Trophoblast cell (in vitro differentiated cells and primary cell): ENCODE data around the gene NDUFS5.
"Not testable (repeated sequence)": the region's sequence is repeated elsewhere in the genome, so short reads cannot be mapped to it uniquely, and the experiment has no call there.

Experiments used
- DNase-seq, 2 donors: peaks; one replicate each; pipeline ENCODE4 v3.0.0-alpha.2; 2016
- H2AFZ ChIP-seq: 2 replicates; pipeline ENCODE4 v1.6.1; 2013; ENCODE audit warnings: low read length, moderate library complexity, mild to moderate bottlenecking; ENCODE audit not compliant: insufficient read depth, poor library complexity
- H2AK5ac ChIP-seq: 2 replicates; pipeline ENCODE4 v1.6.1; 2013; ENCODE audit warnings: mild to moderate bottlenecking, low read length
- H2BK120ac ChIP-seq: 2 replicates; pipeline ENCODE4 v1.6.1; 2013; ENCODE audit warnings: low read length, mild to moderate bottlenecking, moderate library complexity; ENCODE audit not compliant: insufficient read depth, poor library complexity
- H2BK12ac ChIP-seq: 2 replicates; pipeline ENCODE4 v1.6.1; 2013; ENCODE audit warnings: mild to moderate bottlenecking, low read length, moderate library complexity
- H2BK5ac ChIP-seq: 2 replicates; pipeline ENCODE4 v1.6.1; 2013; ENCODE audit warnings: low read length, low read depth, moderate library complexity, mild to moderate bottlenecking; ENCODE audit not compliant: poor library complexity
- H3K14ac ChIP-seq: 2 replicates; pipeline ENCODE4 v1.6.1; 2013; ENCODE audit warnings: mild to moderate bottlenecking, low read length
- H3K18ac ChIP-seq: 2 replicates; pipeline ENCODE4 v1.6.1; 2013; ENCODE audit warnings: mild to moderate bottlenecking, low read length
- H3K23ac ChIP-seq: 2 replicates; pipeline ENCODE4 v1.6.1; 2013; ENCODE audit warnings: low read length
- H3K27ac ChIP-seq: 2 replicates; pipeline ENCODE4 v1.5.1; 2013; ENCODE audit warnings: low read depth, mild to moderate bottlenecking, inconsistent platforms, low read length, moderate library complexity
- H3K27me3 ChIP-seq: 2 replicates; pipeline ENCODE4 v1.6.1; 2013; ENCODE audit warnings: inconsistent platforms, mild to moderate bottlenecking, low read length, moderate library complexity; ENCODE audit not compliant: insufficient read depth
- H3K36me3 ChIP-seq, 2 experiments: 1 replicate in 1 of 2; 2 replicates in 1 of 2; pipeline ENCODE4 v1.6.1; 2013; ENCODE audit warnings: low read length in 2 of 2, mild to moderate bottlenecking in 2 of 2, moderate library complexity in 1 of 2; ENCODE audit not compliant: insufficient read depth in 2 of 2, control insufficient read depth in 1 of 2
- H3K4ac ChIP-seq: 2 replicates; pipeline ENCODE4 v1.6.1; 2013; ENCODE audit warnings: low read depth, mild to moderate bottlenecking, low read length, moderate library complexity
- H3K4me1 ChIP-seq, 2 experiments: 1 replicate in 1 of 2; 2 replicates in 1 of 2; pipeline ENCODE4 v1.6.1; 2013; ENCODE audit warnings: low read length in 2 of 2, mild to moderate bottlenecking in 2 of 2, moderate library complexity in 1 of 2; ENCODE audit not compliant: insufficient read depth in 2 of 2, control insufficient read depth in 1 of 2
- H3K4me2 ChIP-seq: 2 replicates; pipeline ENCODE4 v1.6.1; 2013; ENCODE audit warnings: inconsistent platforms, mild to moderate bottlenecking, low read length, moderate library complexity
- H3K4me3 ChIP-seq: 2 replicates; pipeline ENCODE4 v1.5.1; 2013; ENCODE audit warnings: mild to moderate bottlenecking, low read depth, low read length, inconsistent platforms
- H3K79me1 ChIP-seq: one replicate; pipeline ENCODE4 v1.6.1; 2013; ENCODE audit warnings: low read length
- H3K79me2 ChIP-seq: 2 replicates; pipeline ENCODE4 v1.6.1; 2013; ENCODE audit warnings: low read length, mild to moderate bottlenecking; ENCODE audit not compliant: control insufficient read depth, insufficient read depth, poor library complexity
- H3K9ac ChIP-seq: 2 replicates; pipeline ENCODE4 v1.6.1; 2013; ENCODE audit warnings: mild to moderate bottlenecking, low read length
- H3K9me3 ChIP-seq: 2 replicates; pipeline ENCODE4 v1.6.1; 2013; ENCODE audit warnings: low read depth, mild to moderate bottlenecking, control low read depth, inconsistent platforms, low read length; ENCODE audit not compliant: insufficient read depth
- H4K12ac ChIP-seq: 2 replicates; pipeline ENCODE4 v1.6.1; 2013; ENCODE audit warnings: low read depth, mild to moderate bottlenecking, low read length, moderate library complexity
- H4K8ac ChIP-seq: 2 replicates; pipeline ENCODE4 v1.6.1; 2013; ENCODE audit warnings: low read depth, mild to moderate bottlenecking, low read length, moderate library complexity
- H4K91ac ChIP-seq: one replicate; pipeline ENCODE4 v1.6.1; 2013; ENCODE audit warnings: low read depth, mild to moderate bottlenecking, low read length, moderate library complexity
- WGBS: extraction: QIAGEN DNeasy Blood & Tissue Kit; methylation state at CpG from one replicate; pipeline ENCODE4 v1.1.7; 2013; ENCODE audit warnings: missing lambda C conversion rate; ENCODE audit not compliant: insufficient read length, insufficient coverage; ENCODE audit errors: extremely low coverage; 5-methylcytosine and 5-hydroxymethylcytosine counted together

Gene NDUFS5

GRCh38 chr1:39050001-39050400, 23.9 kb downstream of the NDUFS5 start:
- Histone ChIP-seq H2BK5ac (no peak overlapping the region), H4K12ac (no peak overlapping the region), H4K91ac (no peak overlapping the region), H3K23ac (no peak overlapping the region), H2BK12ac (no peak overlapping the region), H3K9me3 (no peaks in the 10 kb centered on the region), H3K4me2 (no peak overlapping the region), H3K4me3 (no peak overlapping the region), H3K27me3 (no peaks in the 10 kb centered on the region), H3K9ac (no peak overlapping the region), H2BK120ac (no peak overlapping the region), H3K18ac (no peak overlapping the region), H3K14ac (no peak overlapping the region), H3K36me3 (no peaks in the 10 kb centered on the region), H3K4ac (no peak overlapping the region), H2AFZ (no peak overlapping the region), H3K79me1 (peaks cover 2% of the 10 kb centered on the region), H3K27ac (no peak overlapping the region), H3K4me1 (peaks cover 13 to 14% of the 10 kb centered on the region in 2 experiments), H3K79me2 (no peaks in the 10 kb centered on the region), H4K8ac (no peak overlapping the region), H2AK5ac (no peak overlapping the region)
- WGBS, result no CpG with 5 or more reads among the region's 4 CpGs
- no peak for DNase-seq

DNA sequence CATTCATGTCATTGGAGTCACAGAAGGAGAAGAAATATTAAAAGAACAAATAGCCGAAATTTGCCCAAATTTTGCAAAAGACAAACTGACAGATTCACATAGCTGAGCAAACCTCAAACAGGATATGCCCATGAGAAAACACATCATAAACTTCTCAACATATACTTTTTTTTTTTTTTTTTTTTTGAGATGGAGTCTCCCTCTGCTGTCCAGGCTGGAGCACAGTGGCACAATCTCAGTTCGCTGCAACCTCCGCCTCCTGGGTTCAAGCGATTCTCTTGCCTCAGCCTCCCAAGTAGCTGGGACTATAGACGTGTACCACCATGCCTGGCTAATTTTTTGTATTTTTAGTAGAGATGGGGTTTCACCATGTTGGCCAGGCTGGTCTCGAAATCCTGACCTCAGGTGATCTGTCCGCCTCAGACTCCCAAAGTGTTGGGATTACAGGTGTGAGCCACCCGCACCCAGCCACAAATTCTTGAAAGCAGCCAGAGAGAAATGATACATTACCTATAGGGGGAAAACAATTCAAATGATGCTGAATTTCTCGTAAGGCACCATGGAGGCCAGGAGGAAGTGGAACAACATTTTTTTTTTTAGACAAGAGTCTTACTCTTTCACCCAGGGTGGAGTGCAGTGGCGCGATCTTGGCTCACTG, 25.2 kb downstream of the NDUFS5 start:
- not testable (repeated sequence) for H3K27me3 ChIP-seq, H3K79me1 ChIP-seq, H3K9ac ChIP-seq, H3K4me2 ChIP-seq, H4K91ac ChIP-seq, H4K8ac ChIP-seq, H3K18ac ChIP-seq, H3K27ac ChIP-seq, H3K4me3 ChIP-seq, H2BK120ac ChIP-seq, H2AFZ ChIP-seq, H3K79me2 ChIP-seq, H2BK12ac ChIP-seq, H4K12ac ChIP-seq, H3K23ac ChIP-seq, H3K4ac ChIP-seq, H3K36me3 ChIP-seq, H2BK5ac ChIP-seq, H3K14ac ChIP-seq, H2AK5ac ChIP-seq, H3K9me3 ChIP-seq
- WGBS, result no CpG with 5 or more reads among the region's 11 CpGs
- DNase-seq, result peak; percentile 65 to 79
- peaks cover 13 to 14% of the 10 kb centered on the region in 2 experiments for H3K4me1 ChIP-seq

GRCh38 chr1:39051956-39052355, 25.8 kb downstream of the NDUFS5 start:
- Histone ChIP-seq H3K23ac (no peak overlapping the region), H3K79me2 (no peaks in the 10 kb centered on the region), H2BK120ac (no peak overlapping the region), H3K4me1 (peaks cover 9 to 10% of the 10 kb centered on the region in 2 experiments), H3K18ac (no peak overlapping the region), H2BK12ac (no peak overlapping the region), H3K79me1 (peaks cover 2% of the 10 kb centered on the region), H2AFZ (no peak overlapping the region), H3K9ac (no peak overlapping the region), H4K12ac (no peak overlapping the region), H3K14ac (no peak overlapping the region), H3K9me3 (no peaks in the 10 kb centered on the region), H2BK5ac (no peak overlapping the region), H3K4me3 (no peak overlapping the region), H3K4me2 (no peak overlapping the region), H4K91ac (no peak overlapping the region), H4K8ac (no peak overlapping the region), H2AK5ac (no peak overlapping the region), H3K27ac (no peak overlapping the region), H3K36me3 (no peaks in the 10 kb centered on the region), H3K4ac (no peak overlapping the region), H3K27me3 (no peaks in the 10 kb centered on the region)
- no CpG with 5 or more reads among the region's 4 CpGs for WGBS
- DNase-seq, result peak; percentile 47 to 73

DNA sequence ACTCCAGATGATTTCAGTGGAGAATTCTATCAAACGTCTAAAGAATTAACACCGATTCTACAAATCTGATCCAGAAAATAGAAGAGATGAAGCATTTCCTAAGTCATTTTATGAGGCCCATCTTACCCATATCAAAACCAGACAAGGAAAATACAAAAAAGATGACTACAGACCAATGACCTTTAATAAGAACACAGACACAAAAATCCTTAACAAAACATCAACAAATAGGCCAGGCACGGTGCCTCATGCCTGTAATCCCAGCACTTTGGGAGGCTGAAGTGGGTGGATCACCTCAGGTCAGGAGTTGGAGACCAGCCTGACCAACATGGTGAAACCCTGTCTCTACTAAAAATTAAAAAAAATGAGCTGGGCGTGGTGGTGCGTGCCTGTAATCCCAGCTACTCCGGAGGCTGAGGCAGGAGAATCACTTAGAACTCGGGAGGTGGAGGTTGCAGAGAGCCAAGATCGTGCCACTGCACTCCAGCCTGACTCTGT, 29.1 kb downstream of the NDUFS5 start:
- H3K27ac ChIP-seq, H2AFZ ChIP-seq, H4K12ac ChIP-seq, H3K9me3 ChIP-seq, H2BK12ac ChIP-seq, H3K14ac ChIP-seq, H3K4me1 ChIP-seq, H3K36me3 ChIP-seq, H3K23ac ChIP-seq, H3K4ac ChIP-seq, H2BK5ac ChIP-seq, H3K18ac ChIP-seq, DNase-seq, H2AK5ac ChIP-seq, H4K91ac ChIP-seq, H3K4me3 ChIP-seq, H3K79me2 ChIP-seq, H3K79me1 ChIP-seq, H3K27me3 ChIP-seq, H4K8ac ChIP-seq, H2BK120ac ChIP-seq, H3K9ac ChIP-seq, H3K4me2 ChIP-seq: not testable (repeated sequence)
- no CpG with 5 or more reads among the region's 8 CpGs for WGBS
